ENCODE data around the gene WNT7A. TPM values are rescaled to one million over a fixed set of nuclear protein-coding genes. Genes with fewer than 3 reads are reported as not detected.

Gene WNT7A
- total and polyA plus RNA-seq, 2 donors (not counting 3 experiments of a cell fraction or from before 2014, with no cell fraction given) = not detected

DNA sequence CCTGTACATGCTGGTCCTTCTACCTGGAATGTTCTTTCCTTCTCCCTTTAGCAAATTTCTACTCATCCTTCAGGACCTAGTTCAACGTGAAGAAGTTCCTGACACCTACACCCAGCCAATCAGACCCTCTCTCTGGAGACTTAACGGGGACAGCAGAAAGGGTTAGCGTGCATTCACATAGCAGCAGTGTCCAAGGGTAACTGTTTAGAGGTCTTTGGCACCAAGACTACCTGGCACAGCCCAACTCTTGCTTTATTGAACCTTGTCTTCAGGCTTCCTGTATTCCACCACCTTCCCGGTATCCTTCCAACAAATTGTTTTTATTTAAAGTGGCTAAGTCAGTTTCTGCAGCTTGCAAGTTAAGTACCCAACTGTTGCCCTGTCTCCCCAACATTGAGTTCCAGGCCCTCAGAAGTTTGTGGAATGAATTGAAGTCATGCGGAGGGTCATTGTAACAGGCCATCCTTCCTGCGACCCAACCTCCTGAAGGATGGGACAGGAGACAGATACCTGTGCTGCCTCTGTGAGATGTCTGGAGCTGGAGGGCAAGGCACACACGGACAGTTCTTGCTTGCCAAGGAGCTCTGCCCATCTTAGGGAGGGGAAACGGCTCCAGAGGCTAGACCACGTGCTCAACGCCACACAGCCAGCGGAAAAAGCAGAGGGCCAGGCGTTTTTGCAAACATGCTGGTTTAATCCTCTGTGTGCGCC lies 14.4 kb upstream of the WNT7A start:
- Histone ChIP-seq H3K4me1 (ENCODE audit: control insufficient read depth, extremely low read depth, insufficient read depth, low read length) (peaks cover 8% of the 10 kb centered on the region), H3K27me3 (ENCODE audit: control insufficient read depth in 2 of 2, insufficient read depth in 2 of 2, low read length in 2 of 2) (no peaks in the 10 kb centered on the region), H3K9me1 (replicated peaks; ENCODE audit: control insufficient read depth, extremely low read depth, insufficient read depth, low read length) (no peaks in the 10 kb centered on the region), H3K79me2 (ENCODE audit: control insufficient read depth, insufficient read depth, low read length) (no peaks in the 10 kb centered on the region), H3K27ac (ENCODE audit: insufficient read depth, low read depth, low read length) (no peak overlapping the region), H3K9me3 (replicated peaks; ENCODE audit: control insufficient read depth, insufficient read depth, low read length) (no peaks in the 10 kb centered on the region), H3K36me3 (ENCODE audit: control insufficient read depth in 2 of 2, extremely low read depth in 1 of 2, insufficient read depth in 2 of 2, low read length in 2 of 2) (no peaks in the 10 kb centered on the region), H3K4me2 (ENCODE audit: insufficient read depth, low read length) (no peak overlapping the region), H3K9ac (replicated peaks; ENCODE audit: extremely low read depth, insufficient read depth, low read length) (no peak overlapping the region), H4K20me1 (replicated peaks; ENCODE audit: control insufficient read depth, extremely low read depth, insufficient read depth, low read length) (no peaks in the 10 kb centered on the region), H2AFZ (ENCODE audit: low read depth, low read length) (no peak overlapping the region), H3K4me3 (replicated peaks in 1 of 3; ENCODE audit: insufficient read depth in 1 of 3, low read depth in 1 of 3, low read length in 3 of 3) (no peak overlapping the region)
- DNase-seq (ENCODE audit: low read depth, low spot score) = no peak
- dilution Hi-C loops (cut with MboI; ENCODE audit: extremely low pct_ligation_motif_present, low sequenced_read_pairs) = no loop called here
- CTCF ChIA-PET = no interaction called here
- POLR2A ChIA-PET = no interaction called here
- FAIRE-seq = no peak
- intact Hi-C loops (cut with micrococcal nuclease) = loop anchor here (10.0 kb wide), 1 partner anchor 511 kb away; the partner anchor contains the start of gene SLC6A6
- no TSS peak for BruUV-seq (replicated peaks)
- TF ChIP-seq EZH2 (IDR thresholded peaks at IDR 0.05; ENCODE audit: borderline replicate concordance, low read depth, low read length, severe bottlenecking) (no peak), JUN (IDR thresholded peaks at IDR 0.05; ENCODE audit: borderline replicate concordance, insufficient read depth, insufficient read length, low read depth) (no peak), POLR2A (IDR thresholded peaks at IDR 0.05; ENCODE audit: low read depth, low read length) (no peak), FOS (IDR thresholded peaks at IDR 0.05; ENCODE audit: borderline replicate concordance, insufficient read depth, low read length) (no peak), MYC (IDR thresholded peaks at IDR 0.05; ENCODE audit: low read depth, low read length) (no peak), POLR2AphosphoS5 (IDR thresholded peaks at IDR 0.05; ENCODE audit: insufficient read depth, low read depth, low read length) (no peak), GATA2 (IDR thresholded peaks at IDR 0.05; ENCODE audit: insufficient read depth, insufficient read length, low read depth, low read length) (no peak)
- TF ChIP-seq, protein P1, sequence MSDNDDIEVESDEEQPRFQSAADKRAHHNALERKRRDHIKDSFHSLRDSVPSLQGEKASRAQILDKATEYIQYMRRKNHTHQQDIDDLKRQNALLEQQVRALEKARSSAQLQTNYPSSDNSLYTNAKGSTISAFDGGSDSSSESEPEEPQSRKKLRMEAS (IDR thresholded peaks at IDR 0.05; ENCODE audit: insufficient read depth, insufficient read length) = no peak
- TF ChIP-seq, protein P2, sequence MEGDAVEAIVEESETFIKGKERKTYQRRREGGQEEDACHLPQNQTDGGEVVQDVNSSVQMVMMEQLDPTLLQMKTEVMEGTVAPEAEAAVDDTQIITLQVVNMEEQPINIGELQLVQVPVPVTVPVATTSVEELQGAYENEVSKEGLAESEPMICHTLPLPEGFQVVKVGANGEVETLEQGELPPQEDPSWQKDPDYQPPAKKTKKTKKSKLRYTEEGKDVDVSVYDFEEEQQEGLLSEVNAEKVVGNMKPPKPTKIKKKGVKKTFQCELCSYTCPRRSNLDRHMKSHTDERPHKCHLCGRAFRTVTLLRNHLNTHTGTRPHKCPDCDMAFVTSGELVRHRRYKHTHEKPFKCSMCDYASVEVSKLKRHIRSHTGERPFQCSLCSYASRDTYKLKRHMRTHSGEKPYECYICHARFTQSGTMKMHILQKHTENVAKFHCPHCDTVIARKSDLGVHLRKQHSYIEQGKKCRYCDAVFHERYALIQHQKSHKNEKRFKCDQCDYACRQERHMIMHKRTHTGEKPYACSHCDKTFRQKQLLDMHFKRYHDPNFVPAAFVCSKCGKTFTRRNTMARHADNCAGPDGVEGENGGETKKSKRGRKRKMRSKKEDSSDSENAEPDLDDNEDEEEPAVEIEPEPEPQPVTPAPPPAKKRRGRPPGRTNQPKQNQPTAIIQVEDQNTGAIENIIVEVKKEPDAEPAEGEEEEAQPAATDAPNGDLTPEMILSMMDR (IDR thresholded peaks at IDR 0.05; ENCODE audit: extremely low read depth in 1 of 2, insufficient read depth in 1 of 2, low read depth in 1 of 2, low read length in 2 of 2) = no peak
